Activated CD8-positive, alpha-beta memory T cell treated with anti-CD3 and anti-CD28 coated beads, Interleukin-2, amount 10 ng/mL, durations not matched to agents 7 days and 5 days (primary cell): ENCODE results near the gene POLDIP3. TPM values are rescaled to one million over a fixed set of nuclear protein-coding genes. Genes with fewer than 3 reads are reported as not detected.
"Not testable (repeated sequence)": the region's sequence is repeated elsewhere in the genome, so short reads cannot be mapped to it uniquely, and the experiment has no call there.

Experiments used
- ATAC-seq: fragments of 150-1000 bp; cut with Tn5 transposase; one replicate; pipeline ENCODE4 v1.10.0; 2021; ENCODE audit warnings: moderate library complexity
- CTCF ChIA-PET: fragments of 350-600 bp; sonication (Branson Sonifier 250); formaldehyde crosslinking; loops from one replicate; lab custom pipeline; 2021; ENCODE audit warnings: antibody characterized with exemption; lab: Charles Lee
- DNase-seq: peaks from one replicate; pipeline ENCODE4 v3.0.0-alpha.2; 2020
- H3K27ac Mint-ChIP-seq: one replicate; pipeline ENCODE4 v1.8.0; 2021; ENCODE audit warnings: mild to moderate bottlenecking, mixed read lengths
- H3K27me3 Mint-ChIP-seq: one replicate; pipeline ENCODE4 v1.8.0; 2021; ENCODE audit warnings: mixed read lengths
- H3K36me3 Mint-ChIP-seq: one replicate; pipeline ENCODE4 v1.8.0; 2021; ENCODE audit warnings: mild to moderate bottlenecking, mixed read lengths
- H3K4me1 Mint-ChIP-seq: one replicate; pipeline ENCODE4 v1.8.0; 2021; ENCODE audit warnings: mixed read lengths
- H3K4me3 Mint-ChIP-seq: one replicate; pipeline ENCODE4 v1.8.0; 2021; ENCODE audit warnings: mild to moderate bottlenecking, moderate library complexity, mixed read lengths
- H3K9me3 Mint-ChIP-seq: one replicate; pipeline ENCODE4 v1.8.0; 2022; ENCODE audit warnings: low read depth, mixed read lengths
- total RNA-seq, 2 experiments: library from RNA; stranded (reverse); gene quantifications; one replicate each; pipeline ENCODE4 v1.2.3, GENCODE V29; 2021

Gene POLDIP3
- total RNA-seq, 2 experiments from 2014 or later: 81.8 to 82.7 TPM

GRCh38 chr22:42544686-42545085, 70.0 kb downstream of the POLDIP3 start:
- CTCF ChIA-PET: interaction anchor here (1.8 to 2.3 kb wide), 2 partner anchors 11 to 16 kb away, joined by 5 to 7 read pairs; no protein-coding TSS in a partner anchor

DNA sequence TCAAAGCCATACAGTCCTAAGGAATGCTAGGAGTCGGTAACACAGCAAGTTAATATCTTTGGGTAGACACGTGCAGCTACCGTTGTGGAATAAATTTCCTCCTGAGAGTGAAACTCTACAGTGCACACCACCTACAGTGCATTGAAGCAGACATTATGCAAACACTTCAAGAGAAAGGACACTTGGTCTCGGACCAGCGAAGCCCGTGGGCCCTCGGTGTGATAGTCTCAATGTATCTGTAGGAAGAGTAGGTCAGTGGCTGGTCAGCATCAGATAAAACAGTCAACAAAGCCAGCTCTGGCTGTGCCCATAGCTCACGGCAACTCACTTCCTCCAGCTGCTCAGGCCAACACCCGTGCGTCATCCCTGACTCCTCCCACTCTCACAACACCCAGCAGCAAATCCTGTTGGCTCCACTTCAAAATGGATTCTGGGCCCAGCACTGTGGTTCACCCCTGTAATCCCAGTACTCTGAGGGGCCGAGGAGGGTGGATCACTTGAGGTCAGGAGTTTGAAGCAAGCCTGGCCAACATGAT, 75.4 kb downstream of the POLDIP3 start:
- not testable (repeated sequence) for H3K9me3 Mint-ChIP-seq, DNase-seq, H3K27me3 Mint-ChIP-seq, H3K4me3 Mint-ChIP-seq, H3K36me3 Mint-ChIP-seq
- peak; percentile 78 for ATAC-seq
- CTCF ChIA-PET: interaction anchor here (0.6 to 0.7 kb wide), 2 partner anchors 35 to 873 kb away, joined by 3 read pairs; no protein-coding TSS in a partner anchor
- Mint-ChIP-seq H3K4me1 (peaks cover 20% of the 10 kb centered on the region), H3K27ac (peak overlapping the region; percentile 56)

More at GRCh38 chr22:42544686-42545085, 70.0 kb downstream of the POLDIP3 start:
- Mint-ChIP-seq H3K27ac (no peak overlapping the region), H3K9me3 (no peaks in the 10 kb centered on the region), H3K36me3 (no peaks in the 10 kb centered on the region), H3K4me1 (peaks cover 4% of the 10 kb centered on the region), H3K4me3 (no peak overlapping the region), H3K27me3 (peaks cover 2% of the 10 kb centered on the region)
- ATAC-seq (no peak), DNase-seq (no peak)

DNA sequence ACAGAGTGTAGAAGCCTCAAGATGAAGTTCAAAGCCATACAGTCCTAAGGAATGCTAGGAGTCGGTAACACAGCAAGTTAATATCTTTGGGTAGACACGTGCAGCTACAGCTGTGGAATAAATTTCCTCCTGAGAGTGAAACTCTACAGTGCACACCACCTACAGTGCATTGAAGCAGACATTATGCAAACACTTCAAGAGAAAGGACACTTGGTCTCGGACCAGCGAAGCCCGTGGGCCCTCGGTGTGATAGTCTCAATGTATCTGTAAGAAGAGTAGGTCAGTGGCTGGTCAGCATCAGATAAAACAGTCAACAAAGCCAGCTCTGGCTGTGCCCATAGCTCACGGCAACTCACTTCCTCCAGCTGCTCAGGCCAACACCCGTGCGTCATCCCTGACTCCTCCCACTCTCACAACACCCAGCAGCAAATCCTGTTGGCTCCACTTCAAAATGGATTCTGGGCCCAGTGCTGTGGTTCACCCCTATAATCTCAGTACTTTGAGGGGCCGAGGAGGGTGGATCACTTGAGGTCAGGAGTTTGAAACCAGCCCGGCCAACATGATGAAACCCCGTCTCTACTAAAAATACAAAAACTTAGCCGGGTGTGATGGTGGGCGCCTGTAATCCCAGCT, 77.4 kb downstream of the POLDIP3 start:
- DNase-seq, H3K4me3 Mint-ChIP-seq, H3K9me3 Mint-ChIP-seq, H3K27me3 Mint-ChIP-seq, H3K36me3 Mint-ChIP-seq: not testable (repeated sequence)
- peak; percentile 68 for ATAC-seq
- CTCF ChIA-PET: interaction anchor here (1.2 kb wide), 1 partner anchor 13 kb away, joined by 3 read pairs; no protein-coding TSS in a partner anchor
- Mint-ChIP-seq H3K4me1 (peaks cover 31% of the 10 kb centered on the region), H3K27ac (peak overlapping the region; percentile 47)

DNA sequence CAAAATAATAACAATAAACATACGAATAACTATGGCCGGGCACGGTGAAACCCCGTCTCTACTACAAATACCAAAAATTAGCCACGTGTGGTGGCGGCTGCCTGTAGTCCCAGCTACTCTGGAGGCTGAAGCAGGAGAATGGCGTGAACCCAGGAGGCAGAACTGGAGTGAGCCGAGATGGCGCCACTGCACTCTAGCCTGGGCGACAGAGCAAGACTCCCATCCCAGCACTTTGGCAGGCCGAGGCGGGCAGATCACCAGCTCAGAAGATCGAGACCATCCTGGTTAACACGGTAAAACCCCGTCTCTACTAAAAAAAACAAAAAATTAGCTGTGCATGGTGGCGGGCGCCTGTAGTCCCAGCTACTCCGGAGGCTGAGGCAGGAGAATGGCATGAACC, 78.0 kb downstream of the POLDIP3 start:
- ATAC-seq, DNase-seq, H3K27me3 Mint-ChIP-seq, H3K4me3 Mint-ChIP-seq, H3K36me3 Mint-ChIP-seq, H3K9me3 Mint-ChIP-seq, H3K27ac Mint-ChIP-seq: not testable (repeated sequence)
- peaks cover 32% of the 10 kb centered on the region for H3K4me1 Mint-ChIP-seq
- CTCF ChIA-PET: interaction anchor here (1.1 kb wide), 1 partner anchor 15 kb away, joined by 3 read pairs; no protein-coding TSS in a partner anchor

DNA sequence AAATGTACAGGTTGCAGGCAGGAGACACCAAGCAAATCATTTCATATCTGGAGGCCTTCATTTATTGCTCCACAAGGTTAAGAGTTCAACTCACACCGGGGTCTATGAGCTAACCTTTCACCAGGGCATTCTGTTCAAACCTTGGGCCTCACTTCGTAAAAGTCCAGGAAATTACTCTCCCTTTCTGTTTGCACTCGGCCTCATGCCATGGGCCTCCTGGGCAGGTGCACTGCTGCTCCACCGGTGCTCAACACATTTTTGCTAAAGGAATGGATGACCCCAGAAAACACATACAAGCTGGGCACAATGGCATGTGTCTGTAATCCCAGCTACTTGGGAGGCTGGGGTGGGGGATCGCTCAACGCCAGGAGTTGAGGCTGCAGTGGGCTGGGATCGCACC, 78.5 kb downstream of the POLDIP3 start:
- Mint-ChIP-seq H3K4me1 (peaks cover 32% of the 10 kb centered on the region), H3K27ac (no peak overlapping the region), H3K4me3 (no peak overlapping the region), H3K9me3 (no peaks in the 10 kb centered on the region), H3K27me3 (peaks cover 3% of the 10 kb centered on the region), H3K36me3 (no peaks in the 10 kb centered on the region)
- DNase-seq (no peak), ATAC-seq (no peak)
- CTCF ChIA-PET: interaction anchor here (1.1 kb wide), 1 partner anchor 16 kb away, joined by 3 read pairs; no protein-coding TSS in a partner anchor

- H3K27ac Mint-ChIP-seq, H3K4me3 Mint-ChIP-seq, DNase-seq, H3K9me3 Mint-ChIP-seq, H3K36me3 Mint-ChIP-seq, ATAC-seq, H3K27me3 Mint-ChIP-seq: not testable (repeated sequence)
- H3K4me1 Mint-ChIP-seq: peaks cover 32% of the 10 kb centered on the region
- CTCF ChIA-PET: interaction anchor here (3.0 kb wide), 1 partner anchor 17 kb away, joined by 13 read pairs; no protein-coding TSS in a partner anchor
Measured at GRCh38 chr22:42535082-42535731, 79.5 kb downstream of the POLDIP3 start.

Other genes with a start within 250 kb of the POLDIP3 start
- gene NFAM1, start 182.5 kb downstream of the POLDIP3 start, total RNA-seq: under 1 TPM in 1 of 2 experiments, not detected in 1; 0.07 TPM
- 100 to 1,000 TPM in 1 of 2 experiments, 10 to 100 TPM in 1; 88.2 to 102 TPM for gene RRP7A, start 95.1 kb downstream of the POLDIP3 start, total RNA-seq
- gene SERHL2, start 60.9 kb downstream of the POLDIP3 start, total RNA-seq: 1 to 10 TPM; 1.4 to 3.5 TPM
- gene ATP5MGL, start 25.7 kb upstream of the POLDIP3 start, total RNA-seq: 1 to 10 TPM in 1 of 2 experiments, under 1 TPM in 1; 0.68 to 1.0 TPM
- gene CYB5R3, start 34.5 kb upstream of the POLDIP3 start, total RNA-seq: 10 to 100 TPM; 66.2 to 66.8 TPM
- gene A4GALT, start 106.0 kb upstream of the POLDIP3 start, total RNA-seq: under 1 TPM; 0.52 to 0.61 TPM
- gene ARFGAP3, start 242.4 kb upstream of the POLDIP3 start, total RNA-seq: 10 to 100 TPM; 31.2 to 35.4 TPM